Mesodermal cell (in vitro differentiated cells): ENCODE measurements around the gene CD58.
A peak's percentile ranks its signal among the peaks of the same experiment; 100 is the strongest.

Source experiments
- H3K27ac ChIP-seq: 2 replicates; pipeline ENCODE4 v1.7.0; 2013; ENCODE audit warnings: mild to moderate bottlenecking, low read depth, low read length, moderate library complexity; ENCODE audit not compliant: severe bottlenecking
- H3K36me3 ChIP-seq: 2 replicates; pipeline ENCODE4 v1.7.1; 2013; ENCODE audit warnings: mild to moderate bottlenecking, low read length, moderate library complexity; ENCODE audit not compliant: control insufficient read depth, insufficient read depth
- H3K4me1 ChIP-seq: one replicate; pipeline ENCODE4 v1.7.1; 2013; ENCODE audit warnings: mild to moderate bottlenecking, low read length; ENCODE audit not compliant: insufficient read depth, control insufficient read depth, poor library complexity, severe bottlenecking
- H3K4me3 ChIP-seq: 2 replicates; pipeline ENCODE4 v1.7.0; 2013; ENCODE audit warnings: low read length, control low read depth, mild to moderate bottlenecking; ENCODE audit not compliant: insufficient read depth, poor library complexity, severe bottlenecking; ENCODE audit errors: extremely low read depth
- H3K9me3 ChIP-seq: 2 replicates; pipeline ENCODE4 v1.7.1; 2013; ENCODE audit warnings: mild to moderate bottlenecking, low read length, moderate library complexity; ENCODE audit not compliant: control insufficient read depth
- WGBS, 2 experiments: methylation state at CpG; one replicate each; pipeline ENCODE4 v1.1.5; 2013; ENCODE audit warnings: missing lambda C conversion rate in 2 of 2; ENCODE audit not compliant: insufficient coverage in 2 of 2; 5-methylcytosine and 5-hydroxymethylcytosine counted together

Gene CD58

DNA sequence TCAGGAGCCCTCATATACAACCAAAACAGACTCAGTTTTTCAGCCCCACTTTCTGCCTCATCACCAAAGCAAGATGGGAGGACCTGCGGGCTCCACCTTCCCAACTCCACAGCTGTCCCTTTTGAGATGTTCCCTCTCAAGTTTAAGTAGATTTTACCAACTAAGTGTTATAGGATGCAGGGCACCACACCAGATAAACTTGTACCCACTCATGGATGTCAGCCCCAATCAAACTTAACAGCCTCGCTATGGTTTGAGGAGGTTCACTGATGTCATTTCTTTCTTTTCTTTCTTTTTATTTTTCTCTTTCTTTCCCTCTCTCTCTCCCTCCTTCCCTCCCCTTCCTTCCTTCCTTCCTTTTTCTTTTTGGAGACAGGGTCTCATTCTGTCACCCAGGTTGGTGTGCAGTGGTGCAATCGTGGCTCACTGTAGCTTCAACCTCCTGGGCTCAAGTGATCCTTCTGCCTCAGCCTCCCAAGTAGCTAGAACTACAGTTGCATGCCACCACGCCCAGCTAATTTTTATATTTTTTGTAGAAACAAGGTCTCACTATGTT, 13.4 kb downstream of the CD58 start:
- no peaks in the 10 kb centered on the region for H3K36me3 ChIP-seq
- no peaks in the 10 kb centered on the region for H3K4me1 ChIP-seq
- WGBS, 2 experiments = 73 to 93% methylated on average over 2 to 3 of the region's 4 CpGs
- H3K9me3 ChIP-seq = no peaks in the 10 kb centered on the region
- H3K27ac ChIP-seq = no peak overlapping the region
- H3K4me3 ChIP-seq = no peak overlapping the region

DNA sequence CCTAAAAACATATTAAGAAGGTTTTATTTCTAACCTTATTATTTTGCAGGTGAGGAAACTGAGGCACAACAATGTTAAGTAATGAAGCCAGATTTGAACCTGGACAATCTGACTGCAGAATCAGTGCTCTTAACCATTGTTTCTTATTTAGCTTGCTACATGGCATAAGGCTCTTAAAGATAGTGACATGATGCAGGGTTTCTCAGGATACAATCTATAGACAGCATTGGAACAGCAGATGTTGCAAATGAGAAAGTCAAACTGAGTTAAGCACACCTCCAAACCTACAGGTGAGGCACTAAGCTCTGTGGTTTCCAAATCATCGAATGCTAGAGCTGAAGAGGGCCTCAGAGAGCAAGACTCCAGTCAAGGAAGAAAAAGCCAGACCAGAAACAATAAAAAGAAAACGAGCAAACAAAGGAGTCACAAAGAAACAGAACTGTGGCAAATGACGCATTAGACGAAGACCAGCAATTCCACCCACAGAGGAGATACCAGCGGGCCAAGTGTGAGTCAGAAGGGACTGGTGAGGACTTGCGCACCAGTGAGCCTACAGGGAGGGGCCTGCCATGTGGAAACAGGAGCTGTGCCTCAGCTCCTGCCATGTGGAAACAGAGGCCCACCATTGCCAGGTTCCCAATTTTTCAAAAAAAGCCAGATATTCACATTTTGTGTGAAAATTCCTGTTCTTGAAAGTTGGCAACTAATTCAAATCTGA, 14.4 kb downstream of the CD58 start:
- H3K36me3 ChIP-seq = no peaks in the 10 kb centered on the region
- 78 to 85% methylated on average over 5 of the region's 6 CpGs for WGBS, 2 experiments
- H3K4me1 ChIP-seq = no peaks in the 10 kb centered on the region
- no peak overlapping the region for H3K4me3 ChIP-seq
- no peaks in the 10 kb centered on the region for H3K9me3 ChIP-seq
- peak overlapping the region; percentile 64 for H3K27ac ChIP-seq

DNA sequence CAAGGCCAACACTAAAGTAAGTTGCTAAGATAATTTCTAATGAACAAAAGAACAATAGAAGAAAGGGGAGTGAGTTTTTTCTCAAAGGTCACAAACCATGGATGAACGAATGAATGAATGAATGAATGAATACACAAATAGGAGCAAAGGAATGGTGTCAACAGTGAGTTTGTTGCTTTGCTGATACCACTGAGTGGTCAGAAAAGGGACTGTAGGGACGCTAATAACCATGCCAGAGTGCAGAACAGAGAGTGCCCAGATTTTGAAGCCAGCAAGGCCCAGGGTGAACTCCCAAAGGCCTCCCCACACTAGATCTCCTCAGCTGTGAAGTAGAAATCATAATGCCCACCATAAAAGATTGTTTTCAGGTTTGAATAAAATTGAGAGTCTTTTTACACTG, 15.9 kb downstream of the CD58 start:
- H3K4me1 ChIP-seq = no peaks in the 10 kb centered on the region
- no peak overlapping the region for H3K27ac ChIP-seq
- H3K4me3 ChIP-seq = no peak overlapping the region
- H3K9me3 ChIP-seq = no peaks in the 10 kb centered on the region
- no peaks in the 10 kb centered on the region for H3K36me3 ChIP-seq
- WGBS, 2 experiments = 94 to 100% methylated on average over 1 to 2 of the region's 2 CpGs

DNA sequence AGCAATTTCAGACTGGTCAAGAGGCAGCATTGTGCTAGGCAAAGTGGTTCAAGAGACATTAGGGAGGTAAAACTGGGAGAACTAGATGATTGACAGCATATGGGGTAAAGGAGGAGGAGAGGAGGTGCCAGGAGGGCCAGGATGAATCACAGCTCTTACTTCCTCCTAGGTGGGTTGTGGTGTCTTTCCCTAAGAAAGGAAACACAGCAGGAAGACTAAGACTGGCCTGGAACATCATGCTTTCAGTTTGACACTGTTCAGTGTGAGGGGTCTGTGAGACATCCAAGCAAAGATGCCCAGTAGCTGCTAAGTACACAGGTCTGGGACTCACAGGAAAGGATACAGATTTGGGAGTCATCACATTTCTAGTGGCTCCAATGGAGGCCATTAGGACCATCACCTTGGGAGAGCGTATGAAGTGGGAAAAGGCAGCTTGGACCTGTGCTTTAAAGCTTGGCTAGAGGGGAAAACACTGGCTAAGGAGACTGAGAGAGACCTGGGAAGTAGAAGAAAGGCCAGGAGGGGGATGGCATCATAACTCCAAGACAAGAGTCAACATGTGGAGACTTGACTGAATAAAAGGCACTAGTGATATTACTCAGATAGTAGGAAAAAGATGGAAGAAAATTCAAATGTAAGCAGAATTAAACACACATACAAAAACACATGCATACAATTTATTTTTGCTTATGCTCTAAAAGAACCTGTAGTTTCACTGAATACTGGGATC, 17.3 kb downstream of the CD58 start:
- no peak overlapping the region for H3K4me3 ChIP-seq
- H3K27ac ChIP-seq = no peak overlapping the region
- no peaks in the 10 kb centered on the region for H3K9me3 ChIP-seq
- H3K36me3 ChIP-seq = no peaks in the 10 kb centered on the region
- WGBS, 2 experiments = 100% methylated on average over 1 of the region's 1 CpG
- no peaks in the 10 kb centered on the region for H3K4me1 ChIP-seq

DNA sequence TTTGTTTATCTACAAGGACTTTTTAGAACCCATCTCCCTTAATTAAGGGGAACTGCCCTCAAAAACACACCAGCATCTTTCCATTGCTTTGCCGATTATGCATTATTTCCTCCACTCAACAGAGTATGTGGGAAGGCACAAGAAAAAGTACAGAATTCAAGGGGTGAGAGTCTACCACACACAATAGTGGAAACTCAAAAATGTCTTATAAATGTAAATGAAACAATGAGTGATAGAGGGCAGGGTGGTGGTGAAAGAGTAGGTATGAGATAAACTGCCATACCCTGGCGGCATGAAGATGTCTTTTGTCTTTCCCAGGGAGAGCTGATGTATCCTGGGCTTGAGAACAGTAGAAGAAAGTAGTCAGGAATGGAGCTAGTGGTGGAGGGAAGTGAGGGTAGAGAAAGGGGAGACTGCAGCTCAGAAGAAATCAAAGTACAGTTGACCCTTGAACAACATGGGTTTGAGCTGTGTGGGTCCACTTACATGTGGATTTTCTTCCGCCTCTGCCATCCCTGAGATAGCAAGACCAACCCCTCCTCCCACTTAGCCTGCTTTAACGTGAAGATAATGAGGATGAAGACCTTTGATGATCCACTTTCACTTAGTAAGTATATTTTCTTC, 24.4 kb downstream of the CD58 start:
- Histone ChIP-seq H3K4me3 (no peak overlapping the region), H3K36me3 (peaks cover 22% of the 10 kb centered on the region), H3K4me1 (no peaks in the 10 kb centered on the region), H3K27ac (no peak overlapping the region), H3K9me3 (no peaks in the 10 kb centered on the region)
- WGBS, 2 experiments = 100% methylated on average over 1 to 2 of the region's 4 CpGs

DNA sequence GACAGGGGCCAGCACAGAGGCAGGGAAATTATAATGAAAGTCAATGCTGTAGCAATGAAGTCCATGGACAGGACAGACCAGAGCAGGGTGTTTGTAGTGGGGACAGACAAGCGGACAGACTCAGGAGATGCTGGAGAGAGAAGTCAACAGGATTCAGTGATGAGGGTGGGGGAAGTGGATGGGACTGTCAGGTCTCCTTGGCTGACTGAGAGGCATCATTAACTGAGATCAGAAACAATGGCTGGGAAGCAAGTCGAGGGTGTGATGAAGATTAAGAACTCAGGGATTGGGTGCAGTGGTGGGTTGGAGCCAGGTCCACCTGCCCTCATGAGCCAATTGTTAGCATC, 25.5 kb downstream of the CD58 start:
- no peak overlapping the region for H3K27ac ChIP-seq
- no peak overlapping the region for H3K4me3 ChIP-seq
- 100% methylated on average over 2 of the region's 2 CpGs for WGBS, 2 experiments
- no peaks in the 10 kb centered on the region for H3K4me1 ChIP-seq
- H3K9me3 ChIP-seq = no peaks in the 10 kb centered on the region
- peaks cover 28% of the 10 kb centered on the region for H3K36me3 ChIP-seq

DNA sequence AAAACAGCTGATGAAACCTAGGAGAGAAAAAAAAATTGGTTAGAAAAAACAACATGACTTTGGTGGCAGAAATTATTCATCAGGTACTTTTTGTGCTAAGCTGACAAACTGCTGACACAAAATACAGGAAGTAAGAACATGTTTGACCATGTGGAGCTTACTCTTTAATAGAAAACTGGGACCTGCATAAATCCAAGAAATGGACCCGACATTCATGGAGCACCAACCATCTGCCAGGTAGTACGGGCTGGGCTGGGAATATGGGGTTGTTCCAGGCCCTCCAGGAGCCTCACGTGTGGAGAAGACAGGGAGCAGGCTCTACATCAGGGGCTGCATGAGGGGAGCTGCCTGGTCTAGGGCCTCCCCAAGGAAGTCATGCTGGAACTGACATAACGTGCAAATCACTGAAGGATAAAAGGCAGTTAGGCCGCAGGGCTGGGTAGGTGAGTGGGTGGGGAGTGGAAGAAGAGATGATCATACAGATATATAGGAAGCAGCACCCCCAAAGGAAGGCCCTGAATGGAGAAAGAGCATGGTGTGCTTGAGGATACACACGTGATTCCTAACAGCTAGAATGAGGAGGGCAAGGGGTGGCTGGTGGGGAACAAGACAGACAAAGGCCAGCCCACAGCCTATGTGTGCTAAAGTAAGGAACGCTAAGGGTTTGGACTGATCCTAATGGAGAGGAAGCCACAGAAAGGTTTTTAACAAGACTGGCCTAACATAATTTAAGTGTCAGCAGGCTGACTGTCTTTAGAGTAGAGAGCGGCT, 26.1 kb downstream of the CD58 start:
- no peaks in the 10 kb centered on the region for H3K9me3 ChIP-seq
- no peak overlapping the region for H3K27ac ChIP-seq
- H3K4me3 ChIP-seq = no peak overlapping the region
- no peaks in the 10 kb centered on the region for H3K4me1 ChIP-seq
- peaks cover 28% of the 10 kb centered on the region for H3K36me3 ChIP-seq
- WGBS, 2 experiments = 90 to 99% methylated on average over 8 of the region's 8 CpGs

DNA sequence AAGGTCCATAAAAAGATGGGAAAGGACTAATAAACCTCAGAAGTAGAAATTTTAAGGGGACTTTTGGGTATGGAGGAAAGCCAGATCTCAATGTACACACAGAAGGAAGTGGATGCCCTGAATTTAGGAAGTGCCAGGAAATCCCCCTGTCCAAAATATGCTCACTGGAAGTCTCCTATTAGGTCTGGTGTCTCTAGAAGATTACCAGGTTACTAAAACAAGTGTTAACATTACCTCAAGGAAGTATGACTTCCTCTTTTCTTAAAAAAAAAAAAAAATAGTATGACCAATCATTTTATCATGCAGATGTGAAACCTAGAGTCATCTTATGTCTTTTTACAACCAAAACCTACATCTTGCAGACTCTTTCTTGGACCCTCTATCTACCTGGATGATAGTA, 30.7 kb downstream of the CD58 start:
- no peak overlapping the region for H3K27ac ChIP-seq
- H3K9me3 ChIP-seq = no peaks in the 10 kb centered on the region
- no peak overlapping the region for H3K4me3 ChIP-seq
- no peaks in the 10 kb centered on the region for H3K4me1 ChIP-seq
- H3K36me3 ChIP-seq = peaks cover 59% of the 10 kb centered on the region

DNA sequence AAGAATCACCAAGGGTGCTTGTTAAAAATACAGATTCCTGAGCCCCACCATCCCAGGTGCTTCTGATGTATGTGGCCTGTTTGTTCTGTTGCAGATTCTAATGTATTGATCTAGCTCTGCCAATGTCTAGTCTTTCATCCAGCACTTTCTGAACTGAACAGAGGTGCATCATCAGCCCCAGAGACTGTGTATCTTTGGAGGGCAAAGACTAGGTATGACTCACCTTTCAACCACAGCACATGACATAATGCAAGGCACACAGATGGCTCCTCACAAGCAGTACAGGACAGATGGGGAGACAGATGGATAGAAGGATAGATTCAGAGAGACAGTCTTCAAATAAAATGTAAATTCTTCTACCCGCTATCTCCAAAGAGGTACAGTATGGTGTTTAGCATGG, 32.3 kb downstream of the CD58 start:
- WGBS, 2 experiments = 100% methylated on average over 1 of the region's 1 CpG; no CpG with 5 or more reads in 1 of the 2 experiments
- Histone ChIP-seq H3K4me3 (no peak overlapping the region), H3K27ac (no peak overlapping the region), H3K36me3 (peaks cover 69% of the 10 kb centered on the region), H3K4me1 (no peaks in the 10 kb centered on the region), H3K9me3 (no peaks in the 10 kb centered on the region)

DNA sequence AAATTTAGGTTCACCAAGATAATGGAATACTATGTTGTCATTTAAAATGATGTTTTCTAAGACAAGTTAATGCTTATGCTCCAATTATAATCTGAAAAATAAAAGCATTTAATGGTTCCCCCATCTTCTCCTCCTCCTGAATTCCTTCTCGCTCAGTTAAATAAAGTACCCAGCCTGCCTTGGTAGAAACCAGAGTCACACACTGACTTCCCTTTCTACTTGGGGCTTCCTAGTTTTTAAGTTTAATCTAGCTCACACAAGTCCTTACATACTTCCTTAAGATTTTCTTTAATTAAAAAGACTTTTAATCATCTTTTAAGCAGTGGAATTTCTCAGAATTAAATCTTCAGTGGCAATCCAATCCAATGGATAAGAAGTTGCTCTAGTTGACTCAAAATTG, 32.9 kb downstream of the CD58 start:
- Histone ChIP-seq H3K27ac (no peak overlapping the region), H3K36me3 (peaks cover 69% of the 10 kb centered on the region), H3K4me3 (no peak overlapping the region), H3K4me1 (no peaks in the 10 kb centered on the region), H3K9me3 (no peaks in the 10 kb centered on the region)
- 100% methylated on average over 1 of the region's 1 CpG for WGBS, 2 experiments
